ENCODE measurements around the gene CACNA1D.

DNA sequence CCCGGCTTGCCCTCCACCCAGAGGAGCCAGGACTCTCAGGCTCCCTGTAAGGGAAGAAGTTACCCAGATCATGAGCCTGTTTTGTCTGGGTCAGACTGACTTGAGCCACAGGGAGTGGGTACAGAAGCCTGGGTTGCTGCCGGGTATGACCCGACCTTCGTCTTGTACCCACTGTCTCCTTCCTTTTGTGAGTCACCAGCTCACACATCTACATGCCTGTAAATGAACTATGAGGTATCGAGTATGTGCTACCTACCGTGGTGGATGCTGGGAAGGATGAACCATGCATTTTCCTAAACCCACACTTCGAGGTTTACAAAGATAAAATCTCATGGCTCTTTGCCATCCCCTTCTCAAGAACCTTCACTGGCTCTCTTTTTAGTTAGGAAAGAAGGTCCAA lies 56.9 kb downstream of the CACNA1D start:
- TF ChIP-seq EZH2 (IDR thresholded peaks at IDR 0.05; ENCODE audit: borderline replicate concordance, low read depth, low read length, severe bottlenecking) (no peak), POLR2AphosphoS5 (IDR thresholded peaks at IDR 0.05; ENCODE audit: insufficient read depth, low read depth, low read length) (no peak)
- TF ChIP-seq, protein P1, sequence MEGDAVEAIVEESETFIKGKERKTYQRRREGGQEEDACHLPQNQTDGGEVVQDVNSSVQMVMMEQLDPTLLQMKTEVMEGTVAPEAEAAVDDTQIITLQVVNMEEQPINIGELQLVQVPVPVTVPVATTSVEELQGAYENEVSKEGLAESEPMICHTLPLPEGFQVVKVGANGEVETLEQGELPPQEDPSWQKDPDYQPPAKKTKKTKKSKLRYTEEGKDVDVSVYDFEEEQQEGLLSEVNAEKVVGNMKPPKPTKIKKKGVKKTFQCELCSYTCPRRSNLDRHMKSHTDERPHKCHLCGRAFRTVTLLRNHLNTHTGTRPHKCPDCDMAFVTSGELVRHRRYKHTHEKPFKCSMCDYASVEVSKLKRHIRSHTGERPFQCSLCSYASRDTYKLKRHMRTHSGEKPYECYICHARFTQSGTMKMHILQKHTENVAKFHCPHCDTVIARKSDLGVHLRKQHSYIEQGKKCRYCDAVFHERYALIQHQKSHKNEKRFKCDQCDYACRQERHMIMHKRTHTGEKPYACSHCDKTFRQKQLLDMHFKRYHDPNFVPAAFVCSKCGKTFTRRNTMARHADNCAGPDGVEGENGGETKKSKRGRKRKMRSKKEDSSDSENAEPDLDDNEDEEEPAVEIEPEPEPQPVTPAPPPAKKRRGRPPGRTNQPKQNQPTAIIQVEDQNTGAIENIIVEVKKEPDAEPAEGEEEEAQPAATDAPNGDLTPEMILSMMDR (IDR thresholded peaks at IDR 0.05; ENCODE audit: extremely low read depth in 1 of 2, insufficient read depth in 1 of 2, low read depth in 1 of 2, low read length in 2 of 2): no peak
- TF ChIP-seq, protein P2, sequence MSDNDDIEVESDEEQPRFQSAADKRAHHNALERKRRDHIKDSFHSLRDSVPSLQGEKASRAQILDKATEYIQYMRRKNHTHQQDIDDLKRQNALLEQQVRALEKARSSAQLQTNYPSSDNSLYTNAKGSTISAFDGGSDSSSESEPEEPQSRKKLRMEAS (IDR thresholded peaks at IDR 0.05; ENCODE audit: insufficient read depth, insufficient read length): no peak
